K562 (cell line): Measurements from ENCODE around the gene XAB2. TPM values are rescaled to one million over a fixed set of nuclear protein-coding genes. Genes with fewer than 3 reads are reported as not detected.

ENCODE experiments used
- ATAC-seq: fragments of 200-7000 bp; cut with Tn5 transposase; 3 replicates; pipeline ENCODE4 v1.9.1; 2020; ENCODE audit warnings: moderate library complexity
- BruUV-seq: library from RNA; stranded (reverse); fragments of 400-500 nt; replicated peaks from 2 replicates; lab custom pipeline; 2021; lab: Mats Ljungman, UMichigan
- CTCF ChIA-PET: fragments of 300-600 bp; formaldehyde crosslinking; extraction: SDS; loops from one replicate; lab custom pipeline; 2021; ENCODE audit warnings: low intra/inter-chr PET ratio; lab: Yijun Ruan, JAX
- POLR2A ChIA-PET: fragments of 300-600, 350-650 bp; sonication (Branson Sonifier 250); formaldehyde crosslinking; extraction: SDS; loops from one replicate; lab custom pipeline; 2021; ENCODE audit warnings: antibody characterized with exemption, inconsistent platforms; lab: Yijun Ruan, JAX
- DNase-seq, 4 experiments: peaks; one replicate each; pipeline versions ENCODE4 v3.0.0 to v3.0.0-alpha.2; 2011 to 2018; ENCODE audit warnings: low spot score in 3 of 4, mixed read lengths in 3 of 4; ENCODE audit errors: extremely low read depth in 1 of 4
- FAIRE-seq: peaks from 2 replicates; lab custom pipeline; 2011; peaks lifted over from hg19 to GRCh38; lab: Jason Lieb, UNC
- H2AFZ ChIP-seq: 2 replicates; pipeline ENCODE4 v1.6.0; 2011; ENCODE audit warnings: low read depth, low read length, control low read depth, inconsistent platforms
- H3K27ac ChIP-seq: fragments of 200-600 bp; 3 replicates; pipeline ENCODE4 v1.8.0; 2011; ENCODE audit warnings: low read depth, mild to moderate bottlenecking, control low read depth, inconsistent platforms, low read length, moderate library complexity, mixed read lengths; ENCODE audit errors: extremely low read depth
- H3K27me3 ChIP-seq, 2 experiments: fragments of 300-600 bp in 1 of 2; 2 replicates in 1 of 2; 3 replicates in 1 of 2; pipeline versions ENCODE4 v1.6.0 to v1.8.0; 2011; ENCODE audit warnings: inconsistent platforms in 2 of 2, low read length in 2 of 2, mild to moderate bottlenecking in 1 of 2, mixed read lengths in 1 of 2, moderate library complexity in 1 of 2; ENCODE audit not compliant: control insufficient read depth in 2 of 2, insufficient read depth in 2 of 2
- H3K36me3 ChIP-seq: fragments of 300-600 bp; 3 replicates; pipeline ENCODE4 v1.8.0; 2011; ENCODE audit warnings: mild to moderate bottlenecking, low read length, inconsistent platforms; ENCODE audit not compliant: control insufficient read depth, insufficient read depth
- H3K4me1 ChIP-seq, 2 experiments: fragments of 200-600 bp in 1 of 2; replicated peaks in 1 of 2; 2 replicates in 1 of 2; 3 replicates in 1 of 2; pipeline versions ENCODE4 v1.5.1 to v1.8.0; 2011; ENCODE audit warnings: inconsistent platforms in 2 of 2, low read length in 2 of 2, mild to moderate bottlenecking in 1 of 2, mixed read lengths in 1 of 2, moderate library complexity in 1 of 2; ENCODE audit not compliant: control insufficient read depth in 2 of 2, insufficient read depth in 2 of 2
- H3K4me2 ChIP-seq: 2 replicates; pipeline ENCODE4 v1.6.1; 2011; ENCODE audit warnings: low read length, control low read depth, inconsistent platforms, mixed read lengths; ENCODE audit not compliant: insufficient read depth
- H3K4me3 ChIP-seq: fragments of 200-600 bp; sonication (generic), shearing (Covaris generic); 2 replicates; pipeline ENCODE4 v1.5.1; 2016; ENCODE audit warnings: control low read depth, inconsistent platforms
- H3K79me2 ChIP-seq: fragments of 200-600 bp; 3 replicates; pipeline ENCODE4 v1.8.0; 2011; ENCODE audit warnings: low read length, inconsistent platforms; ENCODE audit not compliant: control insufficient read depth, insufficient read depth
- H3K9ac ChIP-seq, 2 experiments: 2 replicates each; pipeline versions ENCODE4 v1.6.0 to v1.6.1; 2011; ENCODE audit warnings: low read depth in 2 of 2, low read length in 2 of 2, control low read depth in 1 of 2, inconsistent platforms in 1 of 2, mild to moderate bottlenecking in 1 of 2, mixed read lengths in 1 of 2; ENCODE audit not compliant: insufficient read depth in 1 of 2
- H3K9me1 ChIP-seq: one replicate; pipeline ENCODE4 v1.6.0; 2011; ENCODE audit warnings: inconsistent platforms, mild to moderate bottlenecking, low read length, moderate library complexity; ENCODE audit not compliant: control insufficient read depth, insufficient read depth
- H3K9me3 ChIP-seq: replicated peaks from 2 replicates; pipeline ENCODE4 v1.5.1; 2011; ENCODE audit warnings: low read depth, low read length, inconsistent platforms; ENCODE audit not compliant: control insufficient read depth, insufficient read depth
- H4K20me1 ChIP-seq: replicated peaks from 2 replicates; pipeline ENCODE4 v1.6.1; 2011; ENCODE audit warnings: low read length, inconsistent platforms, mixed read lengths; ENCODE audit not compliant: control insufficient read depth, insufficient read depth
- BRD4 ChIP-seq: fragments of 200-600 bp; sonication (generic); IDR thresholded peaks from 2 replicates; pipeline ENCODE4 v1.6.1; 2017; ENCODE audit warnings: inconsistent platforms
- CBX8 ChIP-seq: fragments of 200-600 bp; sonication (generic); IDR thresholded peaks from 2 replicates; pipeline ENCODE4 v1.6.1; 2012; ENCODE audit warnings: borderline replicate concordance, mixed run types, low read depth, mild to moderate bottlenecking, moderate library complexity, mixed read lengths, low read length, control low read depth, inconsistent platforms; ENCODE audit not compliant: poor library complexity, severe bottlenecking; ENCODE audit errors: extremely low read depth
- CGGBP1 ChIP-seq: fragments of 250-450 bp; sonication (Bioruptor Pico); IDR thresholded peaks from 2 replicates; pipeline ENCODE4 v1.9.0; 2021; ENCODE audit warnings: mild to moderate bottlenecking
- HDAC8 ChIP-seq: fragments of 450-650 bp; IDR thresholded peaks from 2 replicates; pipeline ENCODE4 v1.6.1; 2016; ENCODE audit warnings: mild to moderate bottlenecking, missing genetic modification characterization, moderate library complexity, missing compliant biosample characterization
- L3MBTL2 ChIP-seq: fragments of 450-650 bp; IDR thresholded peaks from 2 replicates; pipeline ENCODE4 v1.6.1; 2016; ENCODE audit warnings: mild to moderate bottlenecking, moderate library complexity
- MECOM ChIP-seq: fragments of 250-450 bp; sonication (Bioruptor Pico); IDR thresholded peaks from 2 replicates; pipeline ENCODE4 v1.8.0; 2022; ENCODE audit warnings: inconsistent platforms
- SPI1 ChIP-seq: IDR thresholded peaks from 2 replicates; pipeline ENCODE4 v1.6.1; 2011; ENCODE audit warnings: low read depth, low read length, control low read depth, borderline replicate concordance
- THRA ChIP-seq: fragments of 450-650 bp; IDR thresholded peaks from 2 replicates; pipeline ENCODE4 v1.6.1; 2017; ENCODE audit warnings: mild to moderate bottlenecking, moderate library complexity
- ZFP30 ChIP-seq: fragments of 250-450 bp; sonication (Bioruptor Pico); IDR thresholded peaks from 2 replicates; pipeline ENCODE4 v1.8.0; 2022; ENCODE audit warnings: moderate library complexity, mild to moderate bottlenecking, inconsistent platforms, borderline replicate concordance
- ZNF217 ChIP-seq: sonication (generic); formaldehyde crosslinking; IDR thresholded peaks from 2 replicates; pipeline ENCODE4 v1.8.0; 2022; ENCODE audit warnings: mild to moderate bottlenecking, missing genetic modification reagents
- ZNF232 ChIP-seq: sonication (generic); formaldehyde crosslinking; IDR thresholded peaks from 2 replicates; pipeline ENCODE4 v1.8.0; 2022; ENCODE audit warnings: mild to moderate bottlenecking, missing genetic modification reagents
- ZNF507 ChIP-seq: conservative IDR thresholded peaks from 2 replicates; pipeline ENCODE4 v1.6.1; 2017; ENCODE audit warnings: missing genetic modification characterization, missing compliant biosample characterization
- WGBS: fragments of 100-300 bp; shearing (Covaris generic); methylation state at CpG from one replicate; pipeline ENCODE4 v1.1.6; 2016; ENCODE audit warnings: low coverage, mixed read lengths; ENCODE audit not compliant: insufficient coverage; ENCODE audit errors: missing lambda C conversion rate; 5-methylcytosine and 5-hydroxymethylcytosine counted together
- in situ Hi-C: fragments of 300-500 bp; cut with MboI; formaldehyde crosslinking; loops from 4 replicates; pipeline ENCODE4 v1.15.0; 2018; ENCODE audit warnings: inconsistent platforms, mixed read lengths
- intact Hi-C: fragments of 100-400 bp; cut with micrococcal nuclease; formaldehyde crosslinking; loops from 2 replicates; pipeline ENCODE4 v1.14.2; 2022
- polyA plus RNA-seq, 8 experiments: library from polyadenylated mRNA; depleted of rRNA in 4 of 8; stranded (reverse) in 5 of 8; unstranded in 3 of 8; fragments of >200 nt; fragmentation: Nextera tagmentation in 2 of 8; fragmentation: Illumina TruSeq in 1 of 8; extraction: Ambion mirVana in 2 of 8; extraction: Trizol in 1 of 8; gene quantifications; 2 replicates each; pipeline versions ENCODE4 v1.2.1 to v1.2.3, GENCODE V29; 2011 to 2014; ENCODE audit warnings: inconsistent platforms in 1 of 8, missing spikeins in 1 of 8
- total RNA-seq, 7 experiments: library from RNA; depleted of rRNA in 6 of 7; stranded (reverse); fragments of >200 nt in 6 of 7; fragmentation: Illumina TruSeq in 2 of 7; extraction: Trizol in 2 of 7; gene quantifications; 2 replicates each; pipeline versions ENCODE4 v1.2.1 to v1.2.3, GENCODE V29; 2011 to 2021; ENCODE audit warnings: low replicate concordance in 1 of 7
- TF ChIP-seq, protein P1 (sequence below): fragments of 250-450 bp; sonication (Bioruptor Pico); IDR thresholded peaks from 2 replicates; pipeline ENCODE4 v1.5.0; 2020; ENCODE audit warnings: mild to moderate bottlenecking, borderline replicate concordance
- TF ChIP-seq, protein P2 (sequence below): fragments of 250-450 bp; sonication (Bioruptor Pico); IDR thresholded peaks from 2 replicates; pipeline ENCODE4 v1.8.0; 2022; ENCODE audit warnings: moderate library complexity, mild to moderate bottlenecking, inconsistent platforms
- TF ChIP-seq, protein P3 (sequence below): IDR thresholded peaks from 2 replicates; pipeline ENCODE4 v1.6.1; 2011; ENCODE audit not compliant: insufficient read length; ENCODE audit errors: extremely low read depth

Gene XAB2
- total and polyA plus RNA-seq, 9 of the 15 experiments (the other 6 are each of a cell fraction or from before 2014, with no cell fraction given), result 0.21 to 58.3 (median 20.0) TPM

GRCh38 chr19:7597689-7598088, 31.7 kb downstream of the XAB2 start:
- no peak overlapping the region for H3K27ac ChIP-seq
- no peak overlapping the region for H3K9ac ChIP-seq
- CTCF ChIA-PET, result no interaction called here
- 0 out of 2 replicates have a peak, but pooled peaks cover 5% of the 10 kb centered on the region for H4K20me1 ChIP-seq
- H3K27me3 ChIP-seq, result peaks cover 21 to 42% of the 10 kb centered on the region in 2 experiments; a peak in 4 of 5 replicates
- H3K36me3 ChIP-seq, result no peaks in the 10 kb centered on the region
- no peaks in the 10 kb centered on the region for H3K79me2 ChIP-seq
- intact Hi-C loops, result no loop called here
- in situ Hi-C loops, result no loop called here
- DNase-seq (no peak), FAIRE-seq (no peak), ATAC-seq (no peak)
- POLR2A ChIA-PET, result interaction anchor here (0.6 to 1.4 kb wide), 5 partner anchors 17 to 271 kb away, joined by 3 to 4 read pairs (median 3); no protein-coding TSS in a partner anchor
- no peak overlapping the region for H3K4me2 ChIP-seq
- 39% methylated on average over 9 of the region's 9 CpGs for WGBS
- no TSS peak for BruUV-seq
- no peak for TF ChIP-seq CBX8
- no peak for TF ChIP-seq ZNF217 (CRISPR knock-in tag)
- TF ChIP-seq, protein P1, sequence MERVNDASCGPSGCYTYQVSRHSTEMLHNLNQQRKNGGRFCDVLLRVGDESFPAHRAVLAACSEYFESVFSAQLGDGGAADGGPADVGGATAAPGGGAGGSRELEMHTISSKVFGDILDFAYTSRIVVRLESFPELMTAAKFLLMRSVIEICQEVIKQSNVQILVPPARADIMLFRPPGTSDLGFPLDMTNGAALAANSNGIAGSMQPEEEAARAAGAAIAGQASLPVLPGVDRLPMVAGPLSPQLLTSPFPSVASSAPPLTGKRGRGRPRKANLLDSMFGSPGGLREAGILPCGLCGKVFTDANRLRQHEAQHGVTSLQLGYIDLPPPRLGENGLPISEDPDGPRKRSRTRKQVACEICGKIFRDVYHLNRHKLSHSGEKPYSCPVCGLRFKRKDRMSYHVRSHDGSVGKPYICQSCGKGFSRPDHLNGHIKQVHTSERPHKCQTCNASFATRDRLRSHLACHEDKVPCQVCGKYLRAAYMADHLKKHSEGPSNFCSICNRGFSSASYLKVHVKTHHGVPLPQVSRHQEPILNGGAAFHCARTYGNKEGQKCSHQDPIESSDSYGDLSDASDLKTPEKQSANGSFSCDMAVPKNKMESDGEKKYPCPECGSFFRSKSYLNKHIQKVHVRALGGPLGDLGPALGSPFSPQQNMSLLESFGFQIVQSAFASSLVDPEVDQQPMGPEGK (CRISPR knock-in tag), result no peak
- TF ChIP-seq THRA, result no peak
- TF ChIP-seq, protein P2, sequence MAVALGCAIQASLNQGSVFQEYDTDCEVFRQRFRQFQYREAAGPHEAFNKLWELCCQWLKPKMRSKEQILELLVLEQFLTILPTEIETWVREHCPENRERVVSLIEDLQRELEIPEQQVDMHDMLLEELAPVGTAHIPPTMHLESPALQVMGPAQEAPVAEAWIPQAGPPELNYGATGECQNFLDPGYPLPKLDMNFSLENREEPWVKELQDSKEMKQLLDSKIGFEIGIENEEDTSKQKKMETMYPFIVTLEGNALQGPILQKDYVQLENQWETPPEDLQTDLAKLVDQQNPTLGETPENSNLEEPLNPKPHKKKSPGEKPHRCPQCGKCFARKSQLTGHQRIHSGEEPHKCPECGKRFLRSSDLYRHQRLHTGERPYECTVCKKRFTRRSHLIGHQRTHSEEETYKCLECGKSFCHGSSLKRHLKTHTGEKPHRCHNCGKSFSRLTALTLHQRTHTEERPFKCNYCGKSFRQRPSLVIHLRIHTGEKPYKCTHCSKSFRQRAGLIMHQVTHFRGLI (CRISPR knock-in tag), result no peak
- no peak for TF ChIP-seq ZNF507
- TF ChIP-seq HDAC8 (tag), result no peak
- TF ChIP-seq CGGBP1 (CRISPR knock-in tag), result no peak
- TF ChIP-seq, protein P3, sequence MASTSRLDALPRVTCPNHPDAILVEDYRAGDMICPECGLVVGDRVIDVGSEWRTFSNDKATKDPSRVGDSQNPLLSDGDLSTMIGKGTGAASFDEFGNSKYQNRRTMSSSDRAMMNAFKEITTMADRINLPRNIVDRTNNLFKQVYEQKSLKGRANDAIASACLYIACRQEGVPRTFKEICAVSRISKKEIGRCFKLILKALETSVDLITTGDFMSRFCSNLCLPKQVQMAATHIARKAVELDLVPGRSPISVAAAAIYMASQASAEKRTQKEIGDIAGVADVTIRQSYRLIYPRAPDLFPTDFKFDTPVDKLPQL, result no peak
- TF ChIP-seq SPI1, result no peak
- no peak for TF ChIP-seq L3MBTL2
- TF ChIP-seq BRD4, result no peak
- no peak for TF ChIP-seq ZFP30 (CRISPR knock-in tag)
- TF ChIP-seq ZNF232, result no peak
- TF ChIP-seq MECOM (CRISPR knock-in tag), result no peak
- H3K4me3 ChIP-seq, result no peak overlapping the region
- peaks cover 0 to 14% of the 10 kb centered on the region in 2 experiments; a peak in 3 of 5 replicates for H3K4me1 ChIP-seq
- no peaks in the 10 kb centered on the region for H3K9me1 ChIP-seq
- 0 out of 2 replicates have a peak, but pooled peaks cover 1% of the 10 kb centered on the region for H3K9me3 ChIP-seq
- H2AFZ ChIP-seq, result no peak overlapping the region
